GM21381 (cell line): ENCODE data around the gene PALM.
"Not testable (repeated sequence)": the region's sequence is repeated elsewhere in the genome, so short reads cannot be mapped to it uniquely, and the experiment has no call there.

Source experiments
- ATAC-seq: cut with Tn5 transposase; IDR thresholded peaks from one replicate; pipeline ENCODE4 v1.9.1; 2021; ENCODE audit warnings: mild to moderate bottlenecking, moderate library complexity; ENCODE audit not compliant: unreplicated experiment

Gene PALM

DNA sequence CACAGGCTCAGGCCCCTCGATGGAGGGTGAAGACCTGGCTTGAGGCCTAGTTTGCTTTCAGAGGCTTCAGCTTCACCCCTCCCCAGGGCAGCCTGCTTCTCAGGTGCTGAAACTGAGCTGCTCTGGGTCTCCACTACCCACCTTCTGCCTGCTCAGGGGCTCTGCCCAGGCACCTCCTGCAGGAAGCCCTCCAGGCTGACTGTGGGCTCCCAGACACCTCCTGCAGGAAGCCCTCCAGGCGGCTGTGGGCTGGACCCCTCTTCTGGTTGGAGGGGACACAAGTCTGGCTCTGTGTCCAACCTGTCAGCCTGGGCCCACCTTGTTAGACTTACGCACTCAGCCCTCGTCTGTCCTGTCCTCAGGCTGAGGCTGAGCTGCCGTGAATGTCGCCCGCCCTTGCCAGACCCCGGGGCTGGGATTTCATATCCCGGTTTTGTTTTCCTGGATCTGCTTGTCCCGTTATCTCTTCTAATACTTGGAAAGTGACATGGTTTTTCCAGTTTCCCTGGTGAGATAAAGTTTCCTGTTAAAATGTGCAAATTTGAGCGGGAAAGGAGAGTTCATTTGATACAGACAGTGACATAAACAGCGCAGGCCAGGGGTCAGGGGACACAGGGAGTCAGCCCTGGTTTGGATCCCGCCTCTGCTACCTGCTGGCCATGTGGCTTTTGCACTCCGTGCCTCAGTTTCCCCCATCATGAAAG lies 21.4 kb downstream of the PALM start:
- no peak for ATAC-seq

DNA sequence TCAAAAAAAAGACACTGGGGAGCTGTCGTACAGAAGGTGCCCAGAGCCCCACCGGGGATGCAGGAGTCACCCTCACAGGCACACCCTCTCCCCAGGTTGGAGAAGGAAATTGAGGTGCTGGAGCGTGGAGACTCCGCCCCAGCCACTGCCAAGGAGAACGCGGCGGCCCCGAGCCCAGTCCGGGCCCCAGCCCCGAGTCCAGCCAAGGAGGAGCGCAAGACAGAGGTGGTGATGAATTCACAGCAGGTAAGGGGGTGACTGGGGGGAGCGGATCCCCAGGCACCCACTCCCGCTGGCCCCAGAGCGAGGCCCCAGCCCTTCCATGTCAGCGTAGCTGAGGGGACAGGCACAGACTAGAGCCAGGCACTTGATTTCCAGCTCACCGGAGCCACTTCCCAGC lies 22.3 kb downstream of the PALM start:
- no peak for ATAC-seq

DNA sequence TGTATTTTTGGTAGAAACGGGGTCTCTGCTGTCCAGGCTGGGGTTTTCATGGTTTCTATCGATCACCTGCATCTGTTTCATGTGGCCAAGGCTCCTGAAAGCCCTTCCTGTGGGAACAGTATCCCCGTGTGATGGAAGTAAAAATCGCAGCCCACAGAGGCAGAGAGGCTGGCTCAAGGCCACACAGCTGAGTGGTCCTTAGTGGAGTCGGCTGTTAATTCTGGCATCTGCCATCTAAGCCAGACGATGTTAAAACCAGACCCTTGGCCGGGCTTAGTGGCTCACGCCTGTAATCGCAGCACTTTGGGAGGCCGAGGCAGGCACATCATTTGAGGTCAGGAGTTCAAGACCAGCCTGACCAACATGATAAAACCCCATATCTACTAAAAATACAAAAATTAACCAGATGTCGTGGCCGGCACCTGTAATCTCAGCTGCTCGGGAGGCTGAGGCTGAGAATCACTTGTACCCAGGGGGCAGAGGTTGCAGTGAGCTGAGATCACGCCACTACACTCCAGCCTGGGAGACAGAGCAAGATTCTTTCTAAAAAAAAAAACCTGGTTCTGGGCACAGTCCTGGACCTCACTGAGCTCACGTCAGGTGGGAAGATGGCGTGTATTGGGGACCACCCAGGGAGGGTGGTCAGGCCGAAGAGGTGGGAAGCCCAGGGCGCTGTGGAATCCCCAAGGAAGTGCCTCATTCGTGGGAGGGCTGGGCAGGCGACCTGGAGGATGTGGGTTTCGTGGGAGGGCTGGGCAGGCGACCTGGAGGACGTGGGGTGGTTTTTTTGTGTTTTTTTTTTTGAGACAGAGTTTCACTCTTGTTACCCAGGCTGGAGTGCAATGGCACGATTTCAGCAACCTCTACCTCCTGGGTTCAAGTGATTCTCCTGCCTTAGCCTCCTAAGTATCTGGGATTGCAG lies 23.7 kb downstream of the PALM start:
- ATAC-seq = no peak

DNA sequence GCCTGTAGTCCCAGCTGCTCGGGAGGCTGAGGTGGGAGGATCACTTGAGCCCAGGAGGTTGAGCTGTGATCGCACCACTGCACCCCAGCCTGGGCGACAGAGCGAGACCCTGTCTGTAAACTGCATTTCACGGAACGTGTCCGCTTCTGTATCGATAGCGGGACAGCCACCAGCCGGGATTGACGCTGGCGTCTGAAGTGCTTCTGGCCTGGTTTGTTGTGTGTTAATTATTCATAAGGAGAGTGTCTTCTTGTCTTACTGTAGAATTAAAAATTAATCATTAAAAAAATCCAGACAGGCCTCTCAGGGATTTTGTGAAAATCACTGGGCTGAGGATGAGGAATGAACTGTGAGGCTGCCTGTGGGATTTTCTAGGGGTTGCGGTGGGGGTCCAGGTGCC lies 26.0 kb downstream of the PALM start:
- ATAC-seq = no peak

DNA sequence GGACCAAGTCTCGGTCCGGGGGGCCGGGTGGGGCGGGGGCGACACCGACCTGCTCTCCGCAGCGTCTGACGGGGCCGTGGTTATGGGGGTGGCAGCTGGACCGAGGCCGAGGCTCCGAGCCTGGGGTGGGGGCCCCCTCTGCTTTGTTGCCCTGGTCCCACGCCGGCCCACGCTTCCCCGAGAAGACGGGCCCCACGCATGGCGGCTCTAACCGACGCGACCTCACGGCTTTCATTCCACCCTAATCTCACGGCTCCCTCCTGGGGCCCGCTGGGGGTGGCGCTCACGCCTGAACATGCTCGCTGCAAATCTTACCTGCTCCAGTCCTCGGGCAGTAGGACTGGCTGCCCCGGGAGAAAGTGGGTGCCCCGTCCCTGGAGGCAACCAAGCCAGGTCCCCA lies 27.4 kb downstream of the PALM start:
- ATAC-seq = no peak

DNA sequence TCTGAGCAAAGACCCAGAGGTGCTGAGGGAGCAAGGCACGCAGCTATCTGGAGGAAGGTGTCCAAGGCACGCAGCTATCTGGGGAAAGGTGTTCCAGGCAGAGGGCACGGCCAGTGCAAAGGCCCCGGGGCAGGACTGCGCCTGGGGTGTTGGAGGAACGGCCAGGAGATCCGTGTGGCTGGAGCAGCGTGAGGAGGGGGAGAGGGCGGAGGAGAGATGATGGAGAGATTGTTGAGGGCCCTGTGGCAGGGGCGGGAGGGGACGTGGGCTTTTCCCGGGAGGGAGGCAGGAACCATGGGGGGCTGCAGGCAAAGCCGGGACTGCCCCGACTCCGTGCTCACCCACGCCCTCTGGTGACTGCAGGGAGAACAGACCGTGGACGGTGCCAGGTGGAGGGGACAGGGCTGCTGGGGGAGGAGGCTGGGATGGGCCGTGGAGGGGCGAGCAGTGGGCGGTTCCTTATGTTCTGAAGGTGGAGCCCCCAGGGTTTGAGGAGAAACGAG lies 28.9 kb downstream of the PALM start:
- no peak for ATAC-seq

DNA sequence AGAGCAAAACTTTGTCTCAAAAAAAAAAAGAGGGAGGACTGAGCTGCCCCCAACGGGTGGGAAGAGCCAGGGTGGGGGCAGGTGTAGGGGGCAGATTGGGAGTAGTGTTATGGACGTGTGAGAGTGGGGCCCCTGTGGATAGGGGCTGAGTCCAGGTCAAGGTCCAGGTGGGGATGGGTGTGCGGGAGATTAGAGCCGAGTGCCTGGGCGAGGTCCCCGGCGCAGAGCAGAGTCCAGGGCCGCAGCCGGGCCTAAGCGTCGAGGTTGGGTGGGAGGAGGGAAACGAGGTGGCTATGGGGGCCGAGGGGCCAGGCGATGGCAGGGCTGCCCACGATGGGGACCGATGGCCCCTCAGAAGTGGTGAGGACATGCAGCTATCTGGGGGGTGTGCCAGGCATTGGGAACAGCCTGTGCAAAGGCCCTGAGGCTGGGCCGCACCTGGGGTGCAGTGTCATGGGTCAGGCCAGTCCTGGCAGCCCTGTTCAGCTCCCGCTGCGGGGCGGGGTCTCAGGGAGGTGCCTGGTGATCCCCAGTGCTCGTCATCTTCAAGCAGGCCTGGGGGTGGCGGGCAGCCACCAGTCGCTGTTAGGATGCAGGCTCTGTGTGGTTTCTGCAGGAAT lies 29.9 kb downstream of the PALM start:
- no peak for ATAC-seq

DNA sequence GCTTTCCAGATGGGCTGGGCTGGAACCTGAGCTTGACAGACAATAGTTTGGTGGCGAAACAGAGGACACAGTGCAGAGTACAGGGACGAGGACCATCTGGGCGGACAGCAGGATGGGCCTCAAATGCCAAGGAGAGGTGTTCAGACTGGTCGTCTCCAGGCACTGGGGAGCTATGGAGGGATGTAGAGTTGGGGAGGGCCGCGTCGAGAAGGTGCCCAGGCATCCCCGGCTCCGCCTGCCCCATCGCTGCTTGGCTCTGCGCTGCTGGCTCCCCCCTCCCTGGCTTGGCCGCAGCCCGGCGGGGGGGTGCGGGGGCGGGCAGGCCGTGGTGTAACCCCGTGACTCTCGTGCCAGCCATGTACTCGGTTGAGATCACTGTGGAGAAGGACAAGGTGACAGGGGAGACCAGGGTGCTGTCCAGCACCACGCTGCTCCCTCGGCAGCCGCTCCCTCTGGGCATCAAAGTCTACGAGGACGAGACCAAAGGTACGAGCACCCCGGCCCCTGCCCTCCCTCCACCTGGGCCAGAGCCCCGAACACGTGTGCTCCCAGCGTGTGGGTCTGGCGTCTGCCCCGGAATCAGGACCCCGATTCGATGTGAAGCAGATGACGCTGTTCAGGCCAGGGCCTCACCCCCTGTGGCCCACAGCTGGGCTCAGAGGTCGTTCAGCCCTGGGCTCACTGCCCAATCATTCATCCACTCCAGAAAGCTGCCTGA lies 31.4 kb downstream of the PALM start:
- no peak for ATAC-seq

DNA sequence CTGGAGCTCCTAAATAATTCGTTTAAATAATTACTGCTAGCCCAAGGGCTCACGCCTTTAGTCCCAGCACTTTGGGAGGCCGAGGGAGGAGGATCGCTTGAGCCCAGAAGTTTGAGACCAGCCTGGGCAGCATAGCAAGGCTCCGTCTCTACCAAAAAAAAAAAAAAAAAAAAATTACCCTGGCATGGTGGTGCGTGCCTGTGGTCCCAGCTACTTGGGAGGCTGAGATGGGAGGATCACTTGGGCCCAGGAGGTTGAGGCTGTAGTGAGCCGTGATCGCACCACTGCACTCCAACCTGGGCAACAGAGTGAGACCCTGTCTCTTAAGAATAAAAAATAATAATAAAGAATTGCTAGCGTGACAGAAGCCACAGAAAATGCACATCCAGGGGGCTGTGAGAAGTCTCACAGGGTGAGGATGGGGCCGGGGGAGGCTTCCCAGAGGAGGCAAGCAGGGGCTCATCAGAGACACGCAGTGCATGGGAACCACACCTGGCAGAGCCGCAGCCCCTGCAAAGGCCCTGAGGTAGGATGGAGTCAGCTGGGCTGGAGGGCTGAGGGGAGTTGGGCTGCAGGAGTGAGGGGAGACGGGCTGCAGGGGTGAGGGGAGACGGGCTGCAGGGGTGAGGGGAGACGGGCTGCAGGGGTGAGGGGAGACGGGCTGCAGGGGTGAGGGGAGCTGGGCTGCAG lies 32.2 kb downstream of the PALM start:
- ATAC-seq = not testable (repeated sequence)

DNA sequence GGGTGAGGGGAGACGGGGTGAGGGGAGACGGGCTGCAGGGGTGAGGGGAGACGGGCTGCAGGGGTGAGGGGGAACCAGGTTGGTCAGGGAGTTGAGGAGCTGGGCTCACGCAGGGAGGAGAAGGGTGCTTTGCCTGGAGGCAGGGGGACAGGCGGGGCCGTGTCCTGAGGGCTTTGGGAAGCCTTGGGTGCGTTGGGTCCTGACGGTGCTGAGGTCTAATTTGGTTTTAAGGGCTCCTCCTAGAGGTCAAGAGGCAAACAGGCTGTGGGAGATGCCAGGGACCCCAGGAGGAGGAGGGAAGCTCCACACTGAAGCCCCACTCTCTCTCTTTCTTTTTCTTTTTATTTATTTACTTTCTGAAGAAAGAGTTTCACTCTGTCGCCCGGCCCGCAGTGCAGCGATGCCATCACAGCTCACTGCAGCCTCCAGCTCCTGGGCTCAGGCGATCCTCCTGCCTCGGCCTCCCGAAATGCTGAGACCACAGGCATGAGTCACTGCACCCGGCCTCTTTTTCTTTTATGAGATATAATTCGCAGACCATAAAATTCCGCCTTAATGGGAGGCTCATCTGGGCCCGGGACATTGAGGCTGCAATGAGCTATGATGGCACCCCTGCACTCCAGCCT lies 32.9 kb downstream of the PALM start:
- no peak for ATAC-seq

DNA sequence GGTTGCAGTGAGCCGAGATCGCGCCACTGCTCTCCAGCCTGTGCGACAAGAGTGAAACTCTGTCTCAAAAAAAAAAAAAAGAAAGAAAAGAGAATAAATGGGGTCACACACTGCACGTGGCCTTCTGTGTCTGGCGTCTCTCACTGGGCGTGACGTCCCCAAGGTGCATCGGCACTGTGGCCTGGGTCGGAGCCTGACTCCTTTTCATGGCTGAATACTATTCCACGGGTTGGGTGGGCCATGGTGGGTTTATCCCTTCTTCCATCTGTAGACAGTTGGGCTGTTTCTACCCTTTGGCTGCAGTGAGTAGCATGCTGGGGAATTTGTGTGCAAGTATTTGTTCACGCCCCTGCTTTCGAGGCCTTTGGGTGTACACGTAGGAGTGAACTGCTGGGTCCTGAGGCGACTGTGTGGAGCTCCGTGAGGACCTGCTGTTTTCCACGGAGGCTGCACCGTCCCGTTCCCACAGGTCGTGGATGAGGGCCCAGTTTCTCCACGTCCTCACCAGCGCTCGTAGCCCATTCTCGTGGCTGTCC lies 33.9 kb downstream of the PALM start:
- ATAC-seq = no peak

DNA sequence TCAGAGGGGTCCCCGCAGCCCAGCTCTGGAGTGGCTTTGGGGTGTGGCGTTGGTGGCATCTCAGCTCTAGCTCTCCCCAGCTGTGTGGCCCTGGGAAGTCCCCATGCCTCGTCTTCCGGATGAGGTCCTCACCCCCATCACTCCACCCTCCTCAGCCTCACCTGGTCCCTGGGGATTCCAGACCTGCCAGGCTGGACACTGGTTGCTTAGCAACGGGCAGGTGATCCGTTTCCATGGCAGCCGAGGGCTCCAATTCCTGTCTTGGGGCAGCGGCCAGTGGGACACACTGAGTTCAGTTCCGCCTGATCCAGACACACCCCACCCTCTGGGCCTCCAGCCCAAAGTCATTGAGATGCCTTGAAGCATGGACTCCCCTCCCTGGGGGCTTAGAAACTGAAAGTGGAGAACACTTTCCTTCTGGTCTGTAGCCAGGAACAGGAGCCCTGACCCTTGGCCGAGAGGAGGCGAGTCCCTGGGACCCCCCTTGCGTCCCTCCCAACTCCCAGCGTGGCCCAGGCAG lies 34.5 kb downstream of the PALM start:
- no peak for ATAC-seq

DNA sequence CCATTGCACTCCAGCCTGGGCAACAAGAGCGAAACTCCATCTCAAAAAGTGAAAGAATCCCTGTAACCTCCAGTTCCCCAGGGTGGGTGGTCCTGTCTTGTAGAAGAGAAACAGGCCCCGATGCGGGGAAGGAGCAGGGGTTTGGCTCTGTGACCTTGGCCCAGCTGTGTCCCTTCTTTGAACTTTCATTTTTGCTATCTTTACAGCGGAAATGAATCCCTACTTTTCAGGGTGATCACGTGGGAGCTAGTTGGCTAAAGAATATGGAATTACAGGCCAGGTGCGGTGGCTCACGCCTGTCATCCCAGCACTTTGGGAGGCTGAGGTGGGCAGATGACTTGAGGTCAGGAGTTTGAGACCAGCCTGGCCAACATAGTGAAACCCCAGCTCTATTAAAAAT lies 36.4 kb downstream of the PALM start:
- ATAC-seq = not testable (repeated sequence)

DNA sequence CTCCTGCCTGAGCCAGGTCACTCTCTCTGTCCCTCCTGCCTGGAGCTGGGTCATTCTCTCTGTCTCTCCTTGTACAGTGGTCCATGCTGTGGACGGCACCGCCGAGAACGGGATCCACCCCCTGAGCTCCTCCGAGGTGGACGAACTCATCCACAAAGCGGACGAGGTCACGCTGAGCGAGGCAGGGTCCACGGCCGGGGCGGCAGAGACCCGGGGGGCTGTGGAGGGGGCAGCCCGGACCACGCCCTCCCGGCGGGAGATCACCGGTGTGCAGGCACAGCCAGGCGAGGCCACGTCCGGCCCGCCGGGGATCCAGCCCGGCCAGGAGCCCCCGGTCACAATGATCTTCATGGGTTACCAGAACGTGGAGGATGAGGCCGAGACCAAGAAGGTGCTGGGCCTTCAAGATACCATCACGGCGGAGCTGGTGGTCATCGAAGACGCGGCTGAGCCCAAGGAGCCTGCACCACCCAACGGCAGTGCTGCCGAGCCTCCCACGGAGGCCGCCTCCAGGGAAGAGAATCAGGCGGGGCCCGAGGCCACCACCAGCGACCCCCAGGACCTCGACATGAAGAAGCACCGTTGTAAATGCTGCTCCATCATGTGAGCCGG lies 37.6 kb downstream of the PALM start:
- ATAC-seq = no peak

DNA sequence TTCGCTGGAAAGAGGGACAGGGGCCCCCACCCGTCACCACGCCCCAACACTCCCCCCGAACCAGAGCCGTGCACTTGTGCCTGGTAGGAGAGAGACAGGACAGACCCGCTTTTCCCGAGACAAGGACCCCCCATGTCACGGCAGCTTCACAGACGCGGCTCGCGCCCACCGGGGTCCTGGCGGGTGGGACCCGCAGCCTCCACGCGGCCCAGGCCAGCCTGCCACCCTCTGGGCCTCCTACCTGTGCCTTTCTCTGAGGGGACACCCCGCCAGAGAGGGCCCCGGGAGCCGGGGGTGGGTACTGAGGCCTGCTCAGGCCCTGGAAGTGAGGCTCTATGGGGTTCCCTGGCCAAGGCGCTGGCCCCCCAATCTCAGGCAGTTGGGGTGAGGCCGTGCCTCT lies 38.2 kb downstream of the PALM start:
- ATAC-seq = no peak

DNA sequence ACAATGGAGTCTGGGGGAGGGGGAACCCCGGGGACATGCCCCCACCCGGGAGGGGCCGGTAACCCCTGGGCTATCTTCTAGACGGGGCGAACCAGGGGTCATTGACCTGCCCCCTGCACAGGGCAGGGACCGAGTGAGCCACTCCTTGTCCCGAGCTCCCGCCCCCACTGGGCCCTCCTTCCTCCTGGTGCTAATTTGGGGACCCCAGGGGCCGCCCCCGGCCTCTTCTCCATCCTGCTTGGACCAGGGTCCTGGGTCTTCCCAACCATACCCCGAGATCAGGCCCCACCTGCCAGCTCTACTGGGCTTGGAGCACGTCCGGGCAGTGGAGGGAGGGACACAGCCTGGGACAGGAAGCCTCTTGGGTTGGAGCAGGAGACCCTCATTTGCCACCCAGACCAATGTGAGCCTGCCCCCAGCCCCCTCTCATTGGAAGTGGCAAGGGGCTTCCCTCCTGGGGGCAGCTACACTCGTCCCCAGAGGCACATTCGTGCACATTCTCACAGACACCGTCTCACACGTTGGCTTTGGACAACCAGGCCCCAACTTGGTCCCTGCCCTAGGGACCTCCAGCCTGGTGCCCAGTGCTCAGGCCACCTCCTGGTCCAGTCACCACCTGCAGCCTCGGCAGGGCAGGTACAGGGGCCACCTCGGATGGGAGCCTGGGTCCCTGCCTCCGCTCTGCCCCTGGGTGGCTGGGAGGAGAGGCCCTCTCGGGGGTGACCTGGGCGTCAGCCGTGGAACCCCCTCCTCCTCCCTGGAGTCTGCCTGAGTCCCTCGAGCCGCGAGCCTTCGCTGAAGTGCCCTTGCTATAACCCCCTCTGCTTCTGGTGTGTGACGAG lies 38.9 kb downstream of the PALM start:
- ATAC-seq = no peak

DNA sequence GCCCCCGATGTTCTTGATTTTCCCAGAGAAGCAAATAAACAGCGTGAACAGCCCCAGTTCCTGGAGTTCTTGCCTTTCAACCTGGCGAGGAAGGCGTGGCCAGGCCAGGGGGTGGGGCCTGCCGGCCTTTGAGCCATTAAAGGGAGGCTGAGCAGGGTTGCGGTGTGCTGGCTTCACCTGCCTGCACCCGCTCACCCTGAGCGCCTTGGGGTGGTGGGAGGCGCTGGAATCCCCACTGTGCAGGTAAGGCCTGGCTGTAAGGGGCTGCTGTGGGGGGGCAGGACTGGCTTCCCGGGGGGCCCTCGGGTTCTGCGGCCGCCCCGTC lies 39.5 kb downstream of the PALM start:
- no peak for ATAC-seq

DNA sequence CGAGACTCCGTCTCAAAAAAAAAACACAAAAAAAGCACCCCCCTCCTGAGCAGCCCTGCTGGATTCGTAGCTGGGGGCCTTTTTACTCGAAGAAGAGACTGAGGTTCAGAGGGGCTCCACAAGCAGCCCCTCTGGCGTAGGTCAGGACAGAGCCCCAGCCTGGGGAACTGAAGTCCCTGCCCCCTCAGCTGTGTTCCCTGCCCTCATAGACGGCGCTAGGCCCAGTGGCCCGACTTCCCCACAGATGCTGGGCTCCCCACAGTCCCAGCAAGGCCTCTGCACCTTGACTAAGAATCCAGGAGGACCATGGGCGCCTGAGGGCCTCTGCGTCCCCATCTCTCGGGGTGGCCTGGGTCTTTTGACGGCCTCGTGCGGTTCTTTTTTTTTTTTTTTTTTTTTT lies 41.1 kb downstream of the PALM start:
- ATAC-seq = no peak
